Measurements from ENCODE around the gene LAMTOR2.

LAMTOR2 gene

DNA sequence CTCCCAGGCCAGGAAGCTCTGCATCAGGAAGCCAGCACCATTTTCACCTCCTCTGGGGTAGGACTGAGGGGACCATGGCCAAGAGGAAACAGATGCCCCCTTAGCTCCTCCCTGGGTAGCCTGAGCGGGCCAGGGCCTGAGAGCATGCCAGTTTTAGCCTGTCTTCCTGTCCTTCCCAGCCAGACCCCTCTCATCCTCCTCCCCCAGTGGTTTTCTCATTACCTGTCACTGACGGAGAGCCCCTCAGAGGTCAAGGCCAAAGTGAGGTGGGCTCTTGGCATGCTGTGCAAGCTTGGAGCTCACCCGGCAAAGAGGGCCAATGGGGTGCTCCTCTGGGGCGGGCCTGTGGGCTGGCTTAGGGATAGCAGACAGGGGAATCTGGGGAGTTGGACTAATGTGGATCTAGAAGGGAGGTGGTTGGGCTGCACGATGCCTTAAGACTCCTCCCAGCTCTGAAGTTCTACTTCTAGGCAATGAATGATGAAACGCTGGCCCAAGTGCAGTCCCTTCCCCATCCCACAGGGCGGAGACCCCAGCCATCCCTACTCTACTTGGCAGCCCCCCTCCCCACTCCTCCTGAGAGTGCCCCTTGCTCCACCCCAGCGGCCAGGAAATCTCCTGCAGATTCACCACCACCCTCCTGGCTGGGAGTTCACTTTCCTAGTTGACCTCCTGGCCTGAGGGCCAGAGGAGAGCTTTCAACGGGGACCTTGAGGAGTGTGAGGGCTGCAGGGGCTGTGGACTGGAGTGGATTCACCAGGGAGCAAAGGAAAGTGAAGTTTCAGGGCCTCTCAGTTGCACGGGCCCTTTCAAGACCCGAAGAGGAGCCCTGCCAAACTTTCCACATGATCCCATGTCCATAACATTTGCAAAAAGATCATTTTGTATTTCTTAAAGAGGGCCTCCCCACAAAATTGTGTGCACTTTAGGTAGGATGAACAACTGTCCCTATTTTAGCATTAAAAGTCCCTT, 50.6 kb downstream of the LAMTOR2 start:
- no peak for TF ChIP-seq CTCF (IDR thresholded peaks at IDR 0.05)
- no peaks in the 10 kb centered on the region for H3K9me3 ChIP-seq
- no peaks in the 10 kb centered on the region for H3K36me3 ChIP-seq
- H3K4me1 ChIP-seq (ENCODE audit: control insufficient read depth in 1 of 2, insufficient read depth in 1 of 2, low read depth in 1 of 2, low read length in 1 of 2): peaks cover 7 to 8% of the 10 kb centered on the region in 2 experiments
- peaks cover 82% of the 10 kb centered on the region for H3K27me3 ChIP-seq
- no peak overlapping the region for H3K27ac ChIP-seq
- peak overlapping the region; percentile 49 to 55 for H3K4me3 ChIP-seq (ENCODE audit: low read depth in 1 of 2, low read length in 1 of 2)

DNA sequence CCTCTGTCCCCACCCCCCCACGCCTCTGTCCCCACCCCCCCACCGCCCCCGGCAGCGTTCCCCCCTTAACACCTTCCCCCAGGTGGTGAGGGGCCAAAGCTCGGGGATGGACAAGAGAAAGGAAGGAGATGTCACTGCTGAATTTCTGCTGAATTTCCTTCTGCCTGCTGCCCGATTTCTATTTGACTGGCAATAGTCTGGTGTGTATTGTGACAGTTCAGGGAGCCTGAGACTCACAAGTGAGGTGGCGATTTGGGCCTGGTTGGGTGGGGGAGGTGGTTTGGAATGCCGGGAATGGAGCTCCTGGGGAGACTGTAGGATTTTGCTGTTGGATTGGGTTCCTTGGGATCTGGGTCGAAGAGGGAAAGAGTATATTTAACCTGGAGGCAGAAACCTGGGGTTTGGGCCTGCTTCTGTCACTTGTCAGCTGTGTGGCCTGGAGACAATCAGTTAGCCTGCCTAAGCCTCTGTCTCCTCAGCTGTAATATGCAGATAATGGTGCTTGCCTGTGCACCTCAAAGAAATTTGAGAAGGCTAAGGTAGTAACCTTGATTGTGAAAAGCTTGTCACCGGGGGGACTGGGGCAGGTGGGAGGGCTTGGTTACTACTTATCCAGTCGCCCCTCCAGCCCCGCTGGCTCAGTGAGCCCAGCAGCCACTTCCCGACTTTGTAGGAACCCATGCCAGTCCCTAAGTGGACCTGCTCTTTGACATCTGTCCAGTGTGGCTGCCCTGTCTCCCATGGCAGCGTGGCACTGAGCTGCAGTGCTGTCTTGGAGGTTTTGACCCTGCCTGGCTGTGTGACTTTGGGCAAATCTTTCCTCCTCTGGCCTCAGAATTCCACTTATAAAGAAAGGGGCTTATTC, 52.3 kb downstream of the LAMTOR2 start:
- Histone ChIP-seq H3K27me3 (peaks cover 84% of the 10 kb centered on the region), H3K4me3 (ENCODE audit: low read depth in 1 of 2, low read length in 1 of 2) (peak overlapping the region in 1 of 2 experiments; percentile 55), H3K4me1 (ENCODE audit: control insufficient read depth in 1 of 2, insufficient read depth in 1 of 2, low read depth in 1 of 2, low read length in 1 of 2) (peaks cover 7 to 8% of the 10 kb centered on the region in 2 experiments), H3K9me3 (no peaks in the 10 kb centered on the region), H3K27ac (no peak overlapping the region), H3K36me3 (no peaks in the 10 kb centered on the region)
- TF ChIP-seq CTCF (IDR thresholded peaks at IDR 0.05): no peak

DNA sequence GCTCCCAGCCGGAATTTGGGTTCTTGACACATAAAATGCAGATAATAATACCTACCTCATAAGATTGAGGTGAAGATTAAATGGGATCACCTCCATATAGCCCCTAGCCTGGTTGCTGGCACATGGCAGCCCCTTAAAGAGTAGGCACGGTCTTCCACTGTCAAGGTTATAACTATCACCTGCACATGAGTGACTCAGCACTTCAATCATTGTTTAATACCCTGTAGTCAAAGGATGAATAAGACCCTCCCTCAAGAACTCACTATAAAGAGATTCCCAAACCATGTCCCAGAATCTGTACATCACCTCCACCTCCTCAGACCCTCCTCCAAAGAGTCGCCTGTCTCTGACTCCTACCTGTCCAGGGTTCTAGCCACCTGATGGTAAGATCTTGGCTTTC, 53.5 kb downstream of the LAMTOR2 start:
- no peak for TF ChIP-seq CTCF (IDR thresholded peaks at IDR 0.05)
- H3K4me3 ChIP-seq (ENCODE audit: low read depth in 1 of 2, low read length in 1 of 2): no peak overlapping the region
- H3K36me3 ChIP-seq: no peaks in the 10 kb centered on the region
- H3K27ac ChIP-seq: no peak overlapping the region
- no peaks in the 10 kb centered on the region for H3K9me3 ChIP-seq
- H3K27me3 ChIP-seq: peaks cover 96% of the 10 kb centered on the region
- peaks cover 5 to 7% of the 10 kb centered on the region in 2 experiments for H3K4me1 ChIP-seq (ENCODE audit: control insufficient read depth in 1 of 2, insufficient read depth in 1 of 2, low read depth in 1 of 2, low read length in 1 of 2)

All from neutrophil (primary cell).